ENCODE data around the gene ELL. TPM values are rescaled to one million over a fixed set of nuclear protein-coding genes. Genes with fewer than 3 reads are reported as not detected.
A peak's percentile ranks its signal among the peaks of the same experiment; 100 is the strongest.

The ELL gene
- total and polyA plus RNA-seq, 9 of the 15 experiments (the other 6 are each of a cell fraction or from before 2014, with no cell fraction given), result 0.24 to 22.5 (median 4.1) TPM

DNA sequence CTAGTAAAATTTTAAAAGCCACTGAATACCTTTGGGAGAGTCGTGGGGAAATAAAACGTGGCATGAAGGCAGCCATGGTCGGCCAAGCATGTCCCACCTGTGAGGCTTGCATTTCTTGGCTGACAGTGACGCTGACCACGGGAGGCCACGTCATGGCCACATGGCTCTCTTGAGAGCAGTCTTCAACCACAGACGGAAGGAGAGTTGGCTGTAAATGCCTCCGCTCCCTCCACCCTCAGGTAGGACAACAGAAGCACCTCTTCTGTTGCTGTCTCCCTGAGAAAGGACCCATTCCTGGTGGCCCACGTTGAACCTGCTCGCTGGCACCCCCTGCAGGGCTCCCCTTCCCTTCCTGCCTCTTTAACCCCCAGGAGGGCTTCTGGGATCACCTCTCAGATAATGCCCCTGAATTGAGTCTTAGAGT, 113.8 kb downstream of the ELL start (continued):
- TF ChIP-seq, protein P1, sequence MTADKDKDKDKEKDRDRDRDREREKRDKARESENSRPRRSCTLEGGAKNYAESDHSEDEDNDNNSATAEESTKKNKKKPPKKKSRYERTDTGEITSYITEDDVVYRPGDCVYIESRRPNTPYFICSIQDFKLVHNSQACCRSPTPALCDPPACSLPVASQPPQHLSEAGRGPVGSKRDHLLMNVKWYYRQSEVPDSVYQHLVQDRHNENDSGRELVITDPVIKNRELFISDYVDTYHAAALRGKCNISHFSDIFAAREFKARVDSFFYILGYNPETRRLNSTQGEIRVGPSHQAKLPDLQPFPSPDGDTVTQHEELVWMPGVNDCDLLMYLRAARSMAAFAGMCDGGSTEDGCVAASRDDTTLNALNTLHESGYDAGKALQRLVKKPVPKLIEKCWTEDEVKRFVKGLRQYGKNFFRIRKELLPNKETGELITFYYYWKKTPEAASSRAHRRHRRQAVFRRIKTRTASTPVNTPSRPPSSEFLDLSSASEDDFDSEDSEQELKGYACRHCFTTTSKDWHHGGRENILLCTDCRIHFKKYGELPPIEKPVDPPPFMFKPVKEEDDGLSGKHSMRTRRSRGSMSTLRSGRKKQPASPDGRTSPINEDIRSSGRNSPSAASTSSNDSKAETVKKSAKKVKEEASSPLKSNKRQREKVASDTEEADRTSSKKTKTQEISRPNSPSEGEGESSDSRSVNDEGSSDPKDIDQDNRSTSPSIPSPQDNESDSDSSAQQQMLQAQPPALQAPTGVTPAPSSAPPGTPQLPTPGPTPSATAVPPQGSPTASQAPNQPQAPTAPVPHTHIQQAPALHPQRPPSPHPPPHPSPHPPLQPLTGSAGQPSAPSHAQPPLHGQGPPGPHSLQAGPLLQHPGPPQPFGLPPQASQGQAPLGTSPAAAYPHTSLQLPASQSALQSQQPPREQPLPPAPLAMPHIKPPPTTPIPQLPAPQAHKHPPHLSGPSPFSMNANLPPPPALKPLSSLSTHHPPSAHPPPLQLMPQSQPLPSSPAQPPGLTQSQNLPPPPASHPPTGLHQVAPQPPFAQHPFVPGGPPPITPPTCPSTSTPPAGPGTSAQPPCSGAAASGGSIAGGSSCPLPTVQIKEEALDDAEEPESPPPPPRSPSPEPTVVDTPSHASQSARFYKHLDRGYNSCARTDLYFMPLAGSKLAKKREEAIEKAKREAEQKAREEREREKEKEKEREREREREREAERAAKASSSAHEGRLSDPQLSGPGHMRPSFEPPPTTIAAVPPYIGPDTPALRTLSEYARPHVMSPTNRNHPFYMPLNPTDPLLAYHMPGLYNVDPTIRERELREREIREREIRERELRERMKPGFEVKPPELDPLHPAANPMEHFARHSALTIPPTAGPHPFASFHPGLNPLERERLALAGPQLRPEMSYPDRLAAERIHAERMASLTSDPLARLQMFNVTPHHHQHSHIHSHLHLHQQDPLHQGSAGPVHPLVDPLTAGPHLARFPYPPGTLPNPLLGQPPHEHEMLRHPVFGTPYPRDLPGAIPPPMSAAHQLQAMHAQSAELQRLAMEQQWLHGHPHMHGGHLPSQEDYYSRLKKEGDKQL (CRISPR knock-in tag; IDR thresholded peaks at IDR 0.05; ENCODE audit: borderline replicate concordance), result no peak
- TF ChIP-seq KAT2B (IDR thresholded peaks at IDR 0.05; ENCODE audit: low read depth, low read length) (no peak), ZNF121 (CRISPR knock-in tag; conservative IDR thresholded peaks at IDR 0.05) (no peak), SLC30A9 (CRISPR knock-in tag; IDR thresholded peaks at IDR 0.05) (no peak), E2F3 (CRISPR knock-in tag; IDR thresholded peaks at IDR 0.05) (no peak), NR2C2 (CRISPR knock-in tag; IDR thresholded peaks at IDR 0.05) (peak; percentile 55; the same call in 1 of the 2 replicates), NR2C2 (tag; IDR thresholded peaks at IDR 0.05) (peak; percentile 45; the same call in 1 of the 2 replicates), SRSF7 (optimal IDR thresholded peaks at IDR 0.05; ENCODE audit: low read depth, low read length) (no peak), RB1 (IDR thresholded peaks at IDR 0.05; ENCODE audit: low read depth) (peak; percentile 23; the same call in 1 of the 2 replicates), ZBED1 (IDR thresholded peaks at IDR 0.05) (no peak), POLR2A (conservative IDR thresholded peaks at IDR 0.05) (no peak), STAG1 (CRISPR knock-in tag; IDR thresholded peaks at IDR 0.05; ENCODE audit: borderline replicate concordance) (no peak; the same call in 1 of the 2 replicates), BMI1 (IDR thresholded peaks at IDR 0.05; ENCODE audit: low read length) (no peak)
- TF ChIP-seq, protein P2, sequence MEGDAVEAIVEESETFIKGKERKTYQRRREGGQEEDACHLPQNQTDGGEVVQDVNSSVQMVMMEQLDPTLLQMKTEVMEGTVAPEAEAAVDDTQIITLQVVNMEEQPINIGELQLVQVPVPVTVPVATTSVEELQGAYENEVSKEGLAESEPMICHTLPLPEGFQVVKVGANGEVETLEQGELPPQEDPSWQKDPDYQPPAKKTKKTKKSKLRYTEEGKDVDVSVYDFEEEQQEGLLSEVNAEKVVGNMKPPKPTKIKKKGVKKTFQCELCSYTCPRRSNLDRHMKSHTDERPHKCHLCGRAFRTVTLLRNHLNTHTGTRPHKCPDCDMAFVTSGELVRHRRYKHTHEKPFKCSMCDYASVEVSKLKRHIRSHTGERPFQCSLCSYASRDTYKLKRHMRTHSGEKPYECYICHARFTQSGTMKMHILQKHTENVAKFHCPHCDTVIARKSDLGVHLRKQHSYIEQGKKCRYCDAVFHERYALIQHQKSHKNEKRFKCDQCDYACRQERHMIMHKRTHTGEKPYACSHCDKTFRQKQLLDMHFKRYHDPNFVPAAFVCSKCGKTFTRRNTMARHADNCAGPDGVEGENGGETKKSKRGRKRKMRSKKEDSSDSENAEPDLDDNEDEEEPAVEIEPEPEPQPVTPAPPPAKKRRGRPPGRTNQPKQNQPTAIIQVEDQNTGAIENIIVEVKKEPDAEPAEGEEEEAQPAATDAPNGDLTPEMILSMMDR (IDR thresholded peaks at IDR 0.05 in 2 of 3, conservative IDR thresholded peaks at IDR 0.05 in 1 of 3; ENCODE audit: insufficient read depth in 2 of 3, low read depth in 1 of 3, low read length in 3 of 3), result peak; percentile 82 to 89 (median 86)
- TF ChIP-seq, protein P3, sequence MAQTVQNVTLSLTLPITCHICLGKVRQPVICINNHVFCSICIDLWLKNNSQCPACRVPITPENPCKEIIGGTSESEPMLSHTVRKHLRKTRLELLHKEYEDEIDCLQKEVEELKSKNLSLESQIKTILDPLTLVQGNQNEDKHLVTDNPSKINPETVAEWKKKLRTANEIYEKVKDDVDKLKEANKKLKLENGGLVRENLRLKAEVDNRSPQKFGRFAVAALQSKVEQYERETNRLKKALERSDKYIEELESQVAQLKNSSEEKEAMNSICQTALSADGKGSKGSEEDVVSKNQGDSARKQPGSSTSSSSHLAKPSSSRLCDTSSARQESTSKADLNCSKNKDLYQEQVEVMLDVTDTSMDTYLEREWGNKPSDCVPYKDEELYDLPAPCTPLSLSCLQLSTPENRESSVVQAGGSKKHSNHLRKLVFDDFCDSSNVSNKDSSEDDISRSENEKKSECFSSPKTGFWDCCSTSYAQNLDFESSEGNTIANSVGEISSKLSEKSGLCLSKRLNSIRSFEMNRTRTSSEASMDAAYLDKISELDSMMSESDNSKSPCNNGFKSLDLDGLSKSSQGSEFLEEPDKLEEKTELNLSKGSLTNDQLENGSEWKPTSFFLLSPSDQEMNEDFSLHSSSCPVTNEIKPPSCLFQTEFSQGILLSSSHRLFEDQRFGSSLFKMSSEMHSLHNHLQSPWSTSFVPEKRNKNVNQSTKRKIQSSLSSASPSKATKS (CRISPR knock-in tag; IDR thresholded peaks at IDR 0.05), result no peak
- TF ChIP-seq, protein P4, sequence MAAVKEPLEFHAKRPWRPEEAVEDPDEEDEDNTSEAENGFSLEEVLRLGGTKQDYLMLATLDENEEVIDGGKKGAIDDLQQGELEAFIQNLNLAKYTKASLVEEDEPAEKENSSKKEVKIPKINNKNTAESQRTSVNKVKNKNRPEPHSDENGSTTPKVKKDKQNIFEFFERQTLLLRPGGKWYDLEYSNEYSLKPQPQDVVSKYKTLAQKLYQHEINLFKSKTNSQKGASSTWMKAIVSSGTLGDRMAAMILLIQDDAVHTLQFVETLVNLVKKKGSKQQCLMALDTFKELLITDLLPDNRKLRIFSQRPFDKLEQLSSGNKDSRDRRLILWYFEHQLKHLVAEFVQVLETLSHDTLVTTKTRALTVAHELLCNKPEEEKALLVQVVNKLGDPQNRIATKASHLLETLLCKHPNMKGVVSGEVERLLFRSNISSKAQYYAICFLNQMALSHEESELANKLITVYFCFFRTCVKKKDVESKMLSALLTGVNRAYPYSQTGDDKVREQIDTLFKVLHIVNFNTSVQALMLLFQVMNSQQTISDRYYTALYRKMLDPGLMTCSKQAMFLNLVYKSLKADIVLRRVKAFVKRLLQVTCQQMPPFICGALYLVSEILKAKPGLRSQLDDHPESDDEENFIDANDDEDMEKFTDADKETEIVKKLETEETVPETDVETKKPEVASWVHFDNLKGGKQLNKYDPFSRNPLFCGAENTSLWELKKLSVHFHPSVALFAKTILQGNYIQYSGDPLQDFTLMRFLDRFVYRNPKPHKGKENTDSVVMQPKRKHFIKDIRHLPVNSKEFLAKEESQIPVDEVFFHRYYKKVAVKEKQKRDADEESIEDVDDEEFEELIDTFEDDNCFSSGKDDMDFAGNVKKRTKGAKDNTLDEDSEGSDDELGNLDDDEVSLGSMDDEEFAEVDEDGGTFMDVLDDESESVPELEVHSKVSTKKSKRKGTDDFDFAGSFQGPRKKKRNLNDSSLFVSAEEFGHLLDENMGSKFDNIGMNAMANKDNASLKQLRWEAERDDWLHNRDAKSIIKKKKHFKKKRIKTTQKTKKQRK (IDR thresholded peaks at IDR 0.05; ENCODE audit: borderline replicate concordance, low read depth, low read length), result no peak
